HepG2 (cell line): Measurements from ENCODE around the gene KRTCAP2. TPM values are rescaled to one million over a fixed set of nuclear protein-coding genes. Genes with fewer than 3 reads are reported as not detected.
A peak's percentile ranks its signal among the peaks of the same experiment; 100 is the strongest.
"Not testable (repeated sequence)": the region's sequence is repeated elsewhere in the genome, so short reads cannot be mapped to it uniquely, and the experiment has no call there.

Experiments used
- ATAC-seq: fragments of 200-7000 bp; cut with Tn5 transposase; 3 replicates; pipeline ENCODE4 v1.9.1; 2020; ENCODE audit warnings: mild to moderate bottlenecking, moderate library complexity
- BruUV-seq: library from RNA; stranded (reverse); fragments of 400-500 nt; replicated peaks from 2 replicates; lab custom pipeline; 2021; lab: Mats Ljungman, UMichigan
- CTCF ChIA-PET: fragments of 300-600 bp; formaldehyde crosslinking; extraction: SDS; loops from one replicate; lab custom pipeline; 2021; ENCODE audit warnings: low total read pairs, inconsistent platforms, low intra/inter-chr PET ratio; lab: Yijun Ruan, JAX
- POLR2A ChIA-PET: fragments of 350-600 bp; sonication (Branson Sonifier 250); formaldehyde crosslinking; loops from one replicate; lab custom pipeline; 2020; ENCODE audit warnings: antibody characterized with exemption, inconsistent platforms; lab: Yijun Ruan, JAX
- DNase-seq: peaks from one replicate; pipeline ENCODE4 v3.0.0-alpha.2; 2015; ENCODE audit warnings: low spot score
- FAIRE-seq: peaks from 3 replicates; lab custom pipeline; 2011; peaks lifted over from hg19 to GRCh38; lab: Jason Lieb, UNC
- H2AFZ ChIP-seq: one replicate; pipeline ENCODE4 v1.6.1; 2011; ENCODE audit warnings: low read length, inconsistent platforms
- H3K27ac ChIP-seq: fragments of 300-600 bp; 3 replicates; pipeline ENCODE4 v1.8.0; 2011; ENCODE audit warnings: mixed run types, mild to moderate bottlenecking, mixed read lengths, low read length, inconsistent platforms; ENCODE audit not compliant: insufficient read depth; ENCODE audit errors: extremely low read length
- H3K27me3 ChIP-seq, 2 experiments: fragments of 200-600 bp in 1 of 2; 2 replicates in 1 of 2; 3 replicates in 1 of 2; pipeline versions ENCODE4 v1.6.0 to v1.8.0; 2011; ENCODE audit warnings: low read length in 2 of 2, mild to moderate bottlenecking in 2 of 2, moderate library complexity in 2 of 2, inconsistent platforms in 1 of 2; ENCODE audit not compliant: insufficient read depth in 2 of 2, control insufficient read depth in 1 of 2
- H3K36me3 ChIP-seq, 2 experiments: fragments of 200-600 bp in 1 of 2; replicated peaks in 1 of 2; 2 replicates in 1 of 2; 3 replicates in 1 of 2; pipeline versions ENCODE4 v1.5.1 to v1.8.0; 2011; ENCODE audit warnings: low read length in 2 of 2, inconsistent platforms in 1 of 2; ENCODE audit not compliant: insufficient read depth in 2 of 2, control insufficient read depth in 1 of 2
- H3K4me1 ChIP-seq: 2 replicates; pipeline ENCODE4 v1.5.1; 2012; ENCODE audit warnings: low read length, inconsistent platforms; ENCODE audit not compliant: insufficient read depth
- H3K4me2 ChIP-seq: 2 replicates; pipeline ENCODE4 v1.6.0; 2011; ENCODE audit warnings: low read depth, low read length, inconsistent platforms
- H3K4me3 ChIP-seq, 3 experiments: fragments of 200-600 bp in 1 of 3; sonication (generic), shearing (Covaris generic) in 1 of 3; replicated peaks in 1 of 3; 2 replicates each; pipeline ENCODE4 v1.5.1; 2011 to 2016; ENCODE audit warnings: low read length in 3 of 3, inconsistent platforms in 2 of 3, low read depth in 2 of 3, mild to moderate bottlenecking in 2 of 3, control low read depth in 1 of 3, mixed read lengths in 1 of 3; ENCODE audit not compliant: insufficient read depth in 1 of 3
- H3K79me2 ChIP-seq: one replicate; pipeline ENCODE4 v1.6.1; 2011; ENCODE audit warnings: low read length, inconsistent platforms; ENCODE audit not compliant: insufficient read depth
- H3K9ac ChIP-seq: 2 replicates; pipeline ENCODE4 v1.6.0; 2011; ENCODE audit warnings: mild to moderate bottlenecking, low read depth, low read length, inconsistent platforms; ENCODE audit not compliant: insufficient read depth
- H3K9me3 ChIP-seq: 2 replicates; pipeline ENCODE4 v1.5.1; 2012; ENCODE audit warnings: mild to moderate bottlenecking, low read length
- H4K20me1 ChIP-seq: 2 replicates; pipeline ENCODE4 v1.6.0; 2011; ENCODE audit warnings: inconsistent platforms, mild to moderate bottlenecking, low read length, moderate library complexity; ENCODE audit not compliant: insufficient read depth
- YY1 ChIP-seq: IDR thresholded peaks from 2 replicates; pipeline ENCODE4 v1.6.1; 2011; ENCODE audit warnings: low read length, low read depth, moderate library complexity, mild to moderate bottlenecking; ENCODE audit not compliant: insufficient read depth, insufficient replicate concordance
- ZNF362 ChIP-seq: sonication (generic); formaldehyde crosslinking; IDR thresholded peaks from 2 replicates; pipeline ENCODE4 v1.4.0; 2020; ENCODE audit warnings: missing genetic modification reagents, mild to moderate bottlenecking, borderline replicate concordance
- WGBS: methylation state at CpG from one replicate; pipeline ENCODE4 v1.1.6; 2017; ENCODE audit warnings: low lambda C conversion rate; 5-methylcytosine and 5-hydroxymethylcytosine counted together
- in situ Hi-C: cut with HindIII; loops from 2 replicates; pipeline ENCODE4 v1.10.0; 2017; ENCODE audit warnings: low pct_unique_long_range_greater_than_20kb; ENCODE audit not compliant: extremely low pct_ligation_motif_present
- intact Hi-C: fragments of 100-400 bp; cut with micrococcal nuclease; formaldehyde crosslinking; loops from one replicate; pipeline ENCODE4 v1.10.0; 2022; ENCODE audit not compliant: unreplicated experiment
- polyA plus RNA-seq, 8 experiments: library from polyadenylated mRNA; depleted of rRNA in 3 of 8; stranded (reverse) in 7 of 8; unstranded in 1 of 8; fragments of >200 nt; fragmentation: Illumina TruSeq in 4 of 8; extraction: Trizol in 4 of 8; gene quantifications; 2 replicates each; pipeline versions ENCODE4 v1.2.1 to v1.2.3, GENCODE V29; 2011 to 2016; ENCODE audit warnings: low read depth in 4 of 8, missing spikeins in 1 of 8, mixed read lengths in 1 of 8; ENCODE audit not compliant: insufficient read depth in 1 of 8
- total RNA-seq, 5 experiments: library from RNA; depleted of rRNA; stranded (reverse); fragments of >200 nt; fragmentation: Illumina TruSeq; extraction: Trizol; gene quantifications; 2 replicates each; pipeline ENCODE4 v1.2.3, GENCODE V29; 2016; ENCODE audit warnings: low read depth in 1 of 5

Gene KRTCAP2
- total and polyA plus RNA-seq, 2 of the 13 experiments (the other 11 are each of a cell fraction or from before 2014, with no cell fraction given) = 77.3 to 79.4 TPM

DNA sequence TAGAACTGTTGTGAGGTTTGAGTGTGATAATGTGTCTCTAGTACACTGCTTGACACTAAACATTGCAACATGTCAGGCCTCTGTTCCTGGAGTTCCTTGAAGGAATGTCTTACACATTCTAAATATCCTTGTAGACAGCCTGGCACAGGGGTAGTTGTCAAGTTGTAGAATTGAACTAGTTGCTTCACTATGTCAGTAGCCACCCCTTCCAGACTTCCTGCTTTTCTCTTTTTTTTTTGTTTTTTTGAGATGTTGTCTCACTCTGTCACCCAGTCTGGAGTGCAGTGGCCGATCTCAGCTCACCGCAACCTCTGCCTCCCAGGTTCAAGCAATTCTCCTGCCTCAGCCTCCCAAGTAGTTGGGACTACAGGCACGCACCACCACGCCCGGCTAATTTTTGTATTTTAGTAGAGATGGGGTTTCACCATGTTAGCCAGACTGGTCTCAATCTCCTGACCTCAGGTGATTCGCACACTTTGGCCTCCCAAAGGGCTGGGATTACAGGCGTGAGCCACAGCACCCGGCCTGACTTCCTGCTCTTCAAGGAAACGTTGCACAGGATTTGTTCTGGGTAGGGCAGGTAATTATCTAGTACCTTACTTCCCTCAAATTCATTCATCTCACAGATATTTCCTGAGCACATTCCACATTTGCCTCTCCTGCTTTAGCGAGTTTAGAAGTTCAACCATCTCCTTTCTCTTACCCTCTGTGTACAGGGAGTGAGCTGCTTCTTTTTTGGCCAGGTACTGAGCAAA lies 47.3 kb upstream of the KRTCAP2 start:
- intact Hi-C loops, H3K4me2 ChIP-seq, CTCF ChIA-PET, H3K27me3 ChIP-seq, BruUV-seq, H3K79me2 ChIP-seq, POLR2A ChIA-PET, H3K4me1 ChIP-seq, H4K20me1 ChIP-seq, ATAC-seq, in situ Hi-C loops, H3K36me3 ChIP-seq, H3K4me3 ChIP-seq, H3K9me3 ChIP-seq, H2AFZ ChIP-seq, H3K9ac ChIP-seq, H3K27ac ChIP-seq, DNase-seq, FAIRE-seq: not testable (repeated sequence)
- 90% methylated on average over 10 of the region's 10 CpGs for WGBS

- Histone ChIP-seq H3K4me1 (peaks cover 7% of the 10 kb centered on the region; the same call in 1 of the 2 replicates), H3K4me3 (no peak overlapping the region), H2AFZ (no peak overlapping the region), H3K9me3 (no peaks in the 10 kb centered on the region), H3K27ac (no peak overlapping the region), H3K4me2 (no peak overlapping the region), H3K9ac (no peak overlapping the region), H3K27me3 (no peaks in the 10 kb centered on the region), H3K36me3 (no peaks in the 10 kb centered on the region)
- in situ Hi-C loops (no loop called here), intact Hi-C loops (no loop called here)
- no CpG with 5 or more reads among the region's 1 CpG for WGBS
- ChIA-PET CTCF (no interaction called here), POLR2A (no interaction called here)
- no TSS peak for BruUV-seq
- no peak for DNase-seq
- no peak for FAIRE-seq
- TF ChIP-seq YY1 (peak; percentile 79), ZNF362 (no peak)
- TF ChIP-seq, all 625 proteins: peak for 1
- no peaks in the 10 kb centered on the region for H3K79me2 ChIP-seq
- H4K20me1 ChIP-seq = no peaks in the 10 kb centered on the region
- no peak for ATAC-seq
These were observed 46.5 kb upstream of the KRTCAP2 start for GRCh38 chr1:155219592-155220031.
